Motor neuron (in vitro differentiated cells): ENCODE results near the gene AGTRAP. TPM values are rescaled to one million over a fixed set of nuclear protein-coding genes. Genes with fewer than 3 reads are reported as not detected.
A peak's percentile ranks its signal among the peaks of the same experiment; 100 is the strongest.

ENCODE experiments used
- ATAC-seq, 8 experiments: fragments of 200-7000 bp; cut with Tn5 transposase; replicated peaks in 6 of 8; 2 replicates each; pipeline ENCODE4 v1.8.0; 2021; ENCODE audit warnings: mild to moderate bottlenecking in 8 of 8, moderate library complexity in 8 of 8
- H3K27ac ChIP-seq, 2 donors: fragments of 250-450 bp; sonication (Bioruptor Pico); 2 replicates each; pipeline ENCODE4 v1.9.0; 2021; ENCODE audit warnings: antibody characterized with exemption in 2 of 2, mild to moderate bottlenecking in 2 of 2, moderate library complexity in 1 of 2
- H3K4me1 ChIP-seq, 2 donors: fragments of 250-450 bp; sonication (Bioruptor Pico); replicated peaks in 1 of 2; 2 replicates each; pipeline ENCODE4 v1.6.1; 2021; ENCODE audit warnings: antibody characterized with exemption in 2 of 2, mild to moderate bottlenecking in 2 of 2, moderate library complexity in 1 of 2
- H3K4me3 ChIP-seq, 5 donors: fragments of 250-450 bp; sonication (Bioruptor Pico); 2 replicates each; pipeline ENCODE4 v1.9.0; 2021; ENCODE audit warnings: antibody characterized with exemption in 5 of 5, mild to moderate bottlenecking in 5 of 5, moderate library complexity in 4 of 5
- WGBS, 10 experiments: fragments of 450-650 bp; shearing (Covaris generic); methylation state at CpG; one replicate each; pipeline ENCODE4 v1.0.0; 2022; 5-methylcytosine and 5-hydroxymethylcytosine counted together
- in situ Hi-C, 9 experiments: fragments of 400-800 bp; cut with MboI; loops; one replicate each; pipeline ENCODE4 v1.15.0; 2021; ENCODE audit warnings: low sequenced_read_pairs in 9 of 9, low pct_unique_long_range_greater_than_20kb in 2 of 9; ENCODE audit not compliant: unreplicated experiment in 9 of 9
- total RNA-seq, 8 experiments: library from RNA; unstranded; fragments of 300-600 nt; gene quantifications; 2 replicates each; pipeline versions ENCODE4 v1.2.3 to v1.2.4, GENCODE V29; 2022

Gene AGTRAP
- total RNA-seq, 8 experiments from 2014 or later, result 12.5 to 55.9 (median 32.3) TPM

DNA sequence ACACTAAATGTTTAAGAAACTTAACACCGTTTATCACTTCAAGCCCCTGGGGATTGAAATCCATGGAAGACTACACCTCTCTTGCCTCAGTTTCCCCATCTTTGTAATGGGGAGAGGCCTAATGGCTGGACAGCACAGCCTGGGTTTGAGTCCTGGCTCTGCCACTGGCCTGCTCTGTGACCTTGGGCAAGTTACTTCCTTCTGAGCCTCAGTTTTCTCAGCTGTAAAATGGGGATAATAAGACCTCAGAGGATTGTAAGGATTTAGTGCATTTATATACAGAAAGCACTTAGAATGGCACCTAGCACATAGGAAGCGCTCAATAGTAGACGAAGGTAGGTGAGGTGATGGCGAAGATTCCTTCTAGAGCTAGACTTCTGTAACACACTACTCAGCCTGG, 5.5 kb downstream of the AGTRAP start:
- in situ Hi-C loops, result no loop called here
- 80 to 100% (median 92%) methylated on average over 2 to 4 of the region's 4 CpGs; no CpG with 5 or more reads in 1 of the 10 experiments for WGBS, 10 experiments
- no peak overlapping the region for H3K4me3 ChIP-seq
- peaks cover 9 to 12% of the 10 kb centered on the region in 2 donors for H3K4me1 ChIP-seq
- ATAC-seq, result no peak
- no peak overlapping the region for H3K27ac ChIP-seq

DNA sequence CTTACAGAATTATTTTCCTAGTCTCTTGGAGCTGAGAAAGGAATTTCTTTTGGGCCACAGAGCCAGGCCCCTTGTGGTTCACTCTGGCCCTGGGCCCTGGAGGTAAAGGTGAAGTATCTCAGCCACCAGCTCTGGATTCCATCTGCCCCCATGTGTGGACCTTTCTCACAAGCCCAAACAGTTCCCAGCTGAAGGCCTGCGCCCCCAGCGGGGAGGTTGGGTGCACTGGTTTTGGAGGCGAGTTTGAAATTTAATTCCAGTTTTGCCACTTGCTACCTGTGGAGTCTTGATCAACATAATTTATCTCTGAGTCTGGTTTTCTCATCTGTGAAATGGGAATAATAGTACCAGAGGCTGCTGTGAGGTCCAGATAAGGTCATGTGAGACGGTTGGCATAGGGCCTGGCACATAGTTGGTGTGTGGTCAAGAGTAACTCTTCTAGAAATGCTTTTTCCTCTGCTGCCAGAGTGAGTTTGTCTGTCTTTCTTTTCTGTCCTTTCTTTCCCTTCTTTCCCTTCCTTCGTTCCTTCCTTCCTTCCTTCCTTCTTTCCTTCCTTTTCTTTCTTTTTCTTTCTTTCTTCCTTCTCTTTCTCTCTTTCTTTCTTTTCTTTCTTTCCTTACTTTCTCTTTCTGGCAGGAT, 6.1 kb downstream of the AGTRAP start:
- Histone ChIP-seq H3K27ac (no peak overlapping the region), H3K4me3 (no peak overlapping the region), H3K4me1 (peaks cover 5 to 8% of the 10 kb centered on the region in 2 donors)
- in situ Hi-C loops, result no loop called here
- 64 to 96% (median 87%) methylated on average over 1 to 5 of the region's 5 CpGs; no CpG with 5 or more reads in 1 of the 10 experiments for WGBS, 10 experiments
- ATAC-seq, result no peak

DNA sequence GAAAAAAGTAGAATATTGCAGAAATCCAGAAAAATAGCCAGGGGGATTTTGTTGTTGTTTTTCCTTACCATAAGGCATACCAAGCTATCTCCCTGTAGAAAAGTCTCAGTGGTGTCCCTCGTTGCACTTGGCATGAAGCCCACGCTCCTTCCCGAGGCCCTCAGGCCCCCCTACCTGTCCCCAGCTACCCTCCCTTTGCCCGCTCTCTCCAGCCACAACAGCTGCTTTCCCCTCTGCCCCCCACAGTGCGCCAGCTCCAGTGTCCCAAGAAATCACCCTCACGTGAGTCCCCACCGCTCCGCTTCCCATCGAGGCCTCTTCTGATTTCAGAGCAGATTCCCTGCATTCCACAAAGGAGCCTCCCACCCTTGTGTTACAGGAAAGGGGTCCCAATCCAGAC, 8.4 kb downstream of the AGTRAP start:
- in situ Hi-C loops, result no loop called here
- no peaks in the 10 kb centered on the region for H3K4me1 ChIP-seq
- WGBS, 10 experiments, result 82 to 92% (median 87%) methylated on average over 2 to 8 of the region's 9 CpGs; no CpG with 5 or more reads in 6 of the 10 experiments
- no peak overlapping the region for H3K4me3 ChIP-seq
- no peak for ATAC-seq
- no peak overlapping the region for H3K27ac ChIP-seq

DNA sequence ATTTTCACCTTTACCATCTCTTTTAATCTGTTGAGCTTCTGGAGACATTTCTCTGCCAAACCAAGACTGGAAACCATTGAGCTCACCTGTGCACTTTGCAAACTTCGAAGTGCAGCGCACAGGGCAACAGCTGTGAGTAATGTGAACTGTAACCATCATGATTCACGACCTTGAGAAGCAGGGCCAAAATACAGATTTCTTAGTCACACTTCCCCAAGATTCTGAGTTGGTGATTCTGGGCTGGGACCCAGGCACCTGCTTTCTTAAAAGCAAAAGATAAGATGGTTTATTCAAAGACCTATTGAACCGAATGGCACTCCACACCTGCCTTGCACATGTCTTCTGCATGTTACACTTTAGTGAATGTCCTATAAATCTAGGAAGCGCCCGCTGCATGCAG, 10.2 kb downstream of the AGTRAP start:
- H3K4me3 ChIP-seq, result no peak overlapping the region
- ATAC-seq, result no peak
- no peak overlapping the region for H3K27ac ChIP-seq
- 32 to 100% (median 85%) methylated on average over 1 to 6 of the region's 6 CpGs for WGBS, 10 experiments
- in situ Hi-C loops, result no loop called here
- H3K4me1 ChIP-seq, result no peaks in the 10 kb centered on the region

DNA sequence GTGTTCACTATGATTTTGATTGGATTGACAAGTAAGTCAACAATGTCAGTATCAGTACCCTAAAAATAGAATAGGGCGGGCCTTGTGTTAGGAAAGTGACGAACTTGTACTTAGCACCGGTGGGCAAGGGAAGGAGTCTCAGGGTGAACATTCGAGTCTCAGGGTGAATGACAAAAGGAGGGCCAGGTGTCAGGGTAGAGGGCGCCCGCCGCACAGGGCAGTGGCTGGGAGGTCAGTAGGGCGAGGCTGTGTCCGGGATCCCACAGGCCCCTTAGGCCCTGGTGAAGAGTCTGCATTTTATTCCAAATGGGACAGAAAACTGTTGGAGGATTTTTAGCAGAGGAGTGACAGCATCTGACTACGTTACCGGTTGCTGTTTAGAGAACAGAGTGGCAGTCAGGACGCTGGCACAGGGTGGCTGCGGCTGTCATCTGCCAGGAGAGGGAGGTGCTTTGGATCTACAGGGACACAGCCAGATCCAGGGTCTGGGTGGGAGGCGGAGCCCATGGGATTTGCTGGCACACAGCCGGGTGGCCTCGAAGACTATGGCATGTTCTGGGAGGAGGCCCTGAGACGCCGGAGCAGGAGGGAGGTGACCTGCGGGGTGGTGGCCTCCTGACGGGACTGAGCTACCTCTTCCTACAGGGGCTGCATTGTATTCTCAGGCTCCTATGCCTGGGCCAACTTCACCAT, 11.0 kb downstream of the AGTRAP start:
- Histone ChIP-seq H3K4me3 (no peak overlapping the region), H3K27ac (no peak overlapping the region), H3K4me1 (no peaks in the 10 kb centered on the region)
- in situ Hi-C loops, result no loop called here
- ATAC-seq, result peak in 1 of 8 experiments; percentile 7
- 73 to 100% (median 83%) methylated on average over 3 to 17 of the region's 20 CpGs; no CpG with 5 or more reads in 2 of the 10 experiments for WGBS, 10 experiments

DNA sequence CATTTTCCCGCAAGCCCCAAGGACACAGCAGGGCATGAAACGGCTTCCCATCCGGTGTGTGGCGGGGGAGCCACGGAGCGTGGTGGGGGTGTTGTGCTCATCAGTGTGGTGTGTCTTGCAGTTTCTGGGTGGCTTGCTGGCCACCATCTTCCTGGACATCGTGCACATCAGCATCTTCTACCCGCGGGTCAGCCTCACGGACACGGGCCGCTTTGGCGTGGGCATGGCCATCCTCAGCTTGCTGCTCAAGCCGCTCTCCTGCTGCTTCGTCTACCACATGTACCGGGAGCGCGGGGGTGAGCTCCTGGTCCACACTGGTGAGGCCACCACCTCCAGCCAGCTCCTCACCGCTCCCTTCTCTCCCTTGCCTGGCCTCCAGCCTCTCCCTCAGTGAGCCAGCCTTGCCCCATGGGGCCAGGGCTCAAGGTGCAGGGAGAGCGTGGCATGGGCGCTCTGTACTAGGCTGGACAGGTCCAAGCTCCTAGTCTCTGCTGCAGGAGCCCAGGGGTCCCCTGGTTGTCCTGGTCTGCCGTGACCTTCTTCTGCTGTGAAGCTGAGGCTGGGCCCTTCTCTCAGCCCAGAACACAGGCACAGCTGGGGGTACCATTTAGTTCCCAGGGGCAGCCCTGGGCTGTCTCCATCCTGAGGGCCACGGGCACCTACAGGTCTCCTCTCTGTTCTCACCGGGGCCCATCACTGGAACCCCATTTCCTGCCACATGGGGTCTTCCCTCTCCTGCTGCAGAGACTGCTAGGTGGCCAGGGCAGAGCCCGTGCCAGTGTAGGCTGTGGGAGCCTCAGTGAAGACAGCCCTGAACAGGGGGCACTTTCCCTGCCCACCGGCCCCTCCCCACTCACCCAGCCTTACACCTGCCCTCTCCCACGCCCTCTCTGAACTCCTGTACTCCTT, 12.6 kb downstream of the AGTRAP start:
- H3K4me1 ChIP-seq, result peaks cover 10 to 12% of the 10 kb centered on the region in 2 donors
- peak in 4 of 8 experiments; percentile 1 to 23 (median 7) for ATAC-seq
- in situ Hi-C loops, result no loop called here
- no peak overlapping the region for H3K4me3 ChIP-seq
- WGBS, 10 experiments, result 80 to 98% (median 90%) methylated on average over 1 to 14 of the region's 27 CpGs; no CpG with 5 or more reads in 3 of the 10 experiments
- no peak overlapping the region for H3K27ac ChIP-seq

DNA sequence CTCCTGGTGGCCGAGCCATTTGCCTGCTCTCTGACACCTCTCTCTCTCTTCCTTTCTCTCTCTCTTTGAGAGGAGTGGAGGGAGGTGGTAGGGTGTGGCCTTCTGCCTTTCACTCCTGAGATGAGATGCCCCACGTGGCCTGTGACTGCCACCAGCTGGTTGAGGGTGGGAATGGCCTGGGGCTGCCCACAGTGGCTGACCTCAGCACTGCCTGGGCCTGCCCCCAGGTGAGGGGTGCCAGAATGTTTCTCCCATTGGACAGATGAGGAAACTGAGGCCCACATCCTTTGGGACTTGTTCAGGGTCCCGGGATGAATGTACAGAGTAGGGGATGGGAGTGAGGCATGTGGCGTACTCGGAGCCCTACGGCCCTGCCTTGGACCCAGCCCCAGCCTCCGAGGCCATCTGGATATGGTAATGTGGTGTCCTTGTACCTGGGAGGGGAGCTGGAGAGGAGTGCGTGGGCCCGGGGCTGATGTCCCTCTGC, 13.3 kb downstream of the AGTRAP start:
- no peak overlapping the region for H3K4me3 ChIP-seq
- peaks cover 10 to 12% of the 10 kb centered on the region in 2 donors for H3K4me1 ChIP-seq
- no peak overlapping the region for H3K27ac ChIP-seq
- ATAC-seq, result peak; percentile 18 to 93 (median 44)
- in situ Hi-C loops, result no loop called here
- WGBS, 10 experiments, result 60 to 95% (median 89%) methylated on average over 1 to 6 of the region's 9 CpGs; no CpG with 5 or more reads in 6 of the 10 experiments

DNA sequence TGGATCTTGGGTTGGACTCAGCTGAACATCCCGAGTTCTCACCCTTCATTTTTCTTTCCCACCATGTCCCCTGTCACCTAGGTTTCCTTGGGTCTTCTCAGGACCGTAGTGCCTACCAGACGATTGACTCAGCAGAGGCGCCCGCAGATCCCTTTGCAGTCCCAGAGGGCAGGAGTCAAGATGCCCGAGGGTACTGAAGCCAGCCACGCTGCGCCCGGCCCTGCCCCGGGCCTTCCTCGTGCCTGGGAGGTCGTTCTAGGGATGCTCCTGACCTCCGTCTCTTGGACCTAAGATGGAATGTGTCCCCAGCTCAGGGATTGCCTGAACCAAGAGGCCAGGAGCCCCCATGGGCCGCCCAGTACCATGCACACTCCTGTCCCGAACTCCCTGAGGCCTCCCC, 14.1 kb downstream of the AGTRAP start:
- H3K27ac ChIP-seq, result no peak overlapping the region
- H3K4me3 ChIP-seq, result no peak overlapping the region
- peaks cover 10 to 12% of the 10 kb centered on the region in 2 donors for H3K4me1 ChIP-seq
- in situ Hi-C loops, result no loop called here
- WGBS, 10 experiments, result 96 to 100% (median 98%) methylated on average over 4 to 12 of the region's 15 CpGs; no CpG with 5 or more reads in 6 of the 10 experiments
- ATAC-seq, result no peak

DNA sequence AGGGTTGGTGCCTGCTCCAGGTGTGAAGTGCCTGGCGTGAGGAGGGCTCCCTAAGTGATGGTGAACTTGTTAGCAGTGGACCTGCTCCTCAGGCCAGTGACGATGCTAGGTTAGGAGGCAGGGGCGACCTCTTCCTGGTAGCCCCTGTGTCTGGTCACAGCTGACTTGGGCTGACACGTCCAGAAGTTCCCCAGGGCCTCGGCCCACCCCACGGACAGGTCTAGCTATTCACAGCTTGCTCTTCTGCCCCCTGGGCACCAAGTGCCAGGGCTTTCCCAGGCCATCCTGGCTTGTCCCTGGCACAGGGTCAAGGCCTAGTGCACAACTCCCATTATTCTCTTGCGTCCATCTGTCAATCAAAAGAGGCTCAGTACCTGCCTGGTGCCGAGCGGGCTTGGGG, 15.2 kb downstream of the AGTRAP start:
- no peak overlapping the region for H3K4me3 ChIP-seq

DNA sequence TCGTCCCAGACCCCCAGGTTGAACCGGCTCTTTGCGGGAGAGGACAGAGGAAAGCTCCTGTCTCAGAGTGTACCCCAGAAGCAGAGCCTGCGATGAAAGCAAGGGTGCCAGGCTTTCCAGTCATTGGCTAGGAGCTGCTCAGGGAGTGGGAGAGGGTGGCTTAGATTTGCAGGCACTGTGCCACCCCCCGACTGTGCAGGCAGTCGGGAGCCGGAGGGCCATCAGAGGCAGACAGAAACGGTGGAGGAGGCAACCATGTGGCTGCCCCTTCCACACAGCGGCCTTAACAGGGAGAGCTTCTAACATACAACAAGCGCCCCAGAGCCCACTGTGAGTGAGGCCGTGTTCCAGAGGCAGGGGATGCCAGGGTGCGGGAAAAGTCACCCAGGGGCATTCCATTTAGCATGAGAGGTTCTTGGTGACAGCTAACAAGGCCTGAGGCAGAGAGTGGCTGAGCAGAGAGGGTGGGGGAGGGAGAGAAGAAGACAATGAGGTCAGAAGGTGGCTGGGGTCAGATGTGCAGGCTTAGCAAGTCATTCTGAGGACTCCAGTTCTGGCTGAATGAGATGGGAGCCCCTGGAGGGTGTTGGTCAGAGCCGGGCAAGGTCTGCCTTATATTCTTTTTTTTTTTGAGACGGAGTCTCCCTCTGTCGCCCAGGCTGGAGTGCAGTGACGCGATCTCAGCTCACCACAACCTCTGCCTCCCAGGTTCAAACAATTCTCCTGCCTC, 16.6 kb downstream of the AGTRAP start:
- in situ Hi-C loops, result no loop called here
- Histone ChIP-seq H3K27ac (peak overlapping the region in 1 of 2 donors; percentile 16), H3K4me3 (no peak overlapping the region), H3K4me1 (peaks cover 10 to 12% of the 10 kb centered on the region in 2 donors)
- ATAC-seq, result peak in 7 of 8 experiments; percentile 6 to 69 (median 18)
- WGBS, 10 experiments, result 20 to 56% (median 37%) methylated on average over 1 to 13 of the region's 17 CpGs; no CpG with 5 or more reads in 4 of the 10 experiments

More for the DNA sequence above, 15.2 kb downstream of the AGTRAP start:
- in situ Hi-C loops, result no loop called here
- H3K27ac ChIP-seq, result no peak overlapping the region
- WGBS, 10 experiments, result 86 to 100% (median 97%) methylated on average over 1 to 6 of the region's 9 CpGs; no CpG with 5 or more reads in 4 of the 10 experiments
- H3K4me1 ChIP-seq, result peaks cover 10 to 12% of the 10 kb centered on the region in 2 donors
- no peak for ATAC-seq

DNA sequence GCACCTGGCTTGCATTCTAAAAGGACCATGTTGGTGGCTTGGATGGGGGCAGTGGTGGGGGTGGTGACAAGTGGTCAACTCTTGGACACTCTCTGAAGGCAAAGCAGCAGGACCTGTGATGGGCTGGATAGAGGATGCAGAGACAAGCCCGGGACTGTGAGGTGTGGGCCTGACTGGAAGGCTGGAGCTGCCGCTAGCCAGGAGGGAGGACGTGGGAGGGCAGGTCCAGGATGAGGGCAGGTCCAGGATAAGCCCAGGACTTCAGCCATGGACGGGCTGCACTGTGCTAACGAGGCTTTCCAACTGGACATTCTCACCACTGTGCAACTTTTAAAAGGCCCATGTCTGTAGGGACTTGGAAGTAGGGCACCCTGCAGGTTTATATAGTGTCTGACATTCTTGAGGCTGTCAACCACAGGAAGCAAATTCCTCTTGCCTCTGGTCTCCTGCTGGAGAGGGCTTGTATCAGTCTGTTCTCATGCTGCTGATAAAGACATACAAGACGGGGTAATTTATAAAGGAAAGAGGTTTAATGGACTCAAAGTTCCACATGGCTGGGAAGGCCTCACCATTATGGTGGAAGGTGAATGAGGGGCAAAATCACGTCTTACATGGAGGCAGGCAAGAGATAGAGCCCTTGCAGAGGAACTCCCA, 17.7 kb downstream of the AGTRAP start:
- in situ Hi-C loops, result no loop called here
- peaks cover 10 to 12% of the 10 kb centered on the region in 2 donors for H3K4me1 ChIP-seq

DNA sequence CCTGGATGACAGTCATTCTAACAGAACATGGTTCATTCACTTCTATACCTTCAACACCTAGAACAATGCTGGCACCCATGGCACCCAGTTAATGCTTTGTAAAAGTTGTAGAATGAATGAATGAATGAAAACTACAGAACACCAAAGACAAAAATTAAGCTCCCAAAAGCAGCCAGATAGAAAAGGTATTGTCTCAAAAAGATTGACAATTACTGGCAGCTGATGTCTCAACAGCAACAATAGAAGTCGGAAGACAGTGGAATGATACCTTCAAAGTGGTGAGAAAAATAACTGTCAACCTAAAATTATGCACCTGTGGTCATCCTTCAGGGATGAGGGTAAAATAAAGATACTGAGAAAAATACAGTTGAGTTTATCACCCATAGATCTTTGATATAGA, 21.1 kb downstream of the AGTRAP start:
- Histone ChIP-seq H3K4me3 (no peak overlapping the region), H3K27ac (no peak overlapping the region), H3K4me1 (peaks cover 10 to 15% of the 10 kb centered on the region in 2 donors)
- no peak for ATAC-seq
- in situ Hi-C loops, result no loop called here
- WGBS, 10 experiments, result 0 to 100% (median 80%) methylated on average over 1 of the region's 1 CpG

More for the DNA sequence above, 17.7 kb downstream of the AGTRAP start:
- no peak overlapping the region for H3K27ac ChIP-seq
- 18 to 94% (median 83%) methylated on average over 1 to 7 of the region's 7 CpGs; no CpG with 5 or more reads in 2 of the 10 experiments for WGBS, 10 experiments
- H3K4me3 ChIP-seq, result no peak overlapping the region
- peak in 1 of 8 experiments; percentile 23 for ATAC-seq
